ENCODE measurements around the gene RIT2. TPM values are rescaled to one million over a fixed set of nuclear protein-coding genes. Genes with fewer than 3 reads are reported as not detected.

Gene RIT2
- total and polyA plus RNA-seq, 11 donors, result not detected

- Histone ChIP-seq H3K4me3 (no peak overlapping the region), H3K9me3 (no peaks in the 10 kb centered on the region), H3K4me1 (no peaks in the 10 kb centered on the region), H3K27ac (no peak overlapping the region), H3K36me3 (no peaks in the 10 kb centered on the region), H3K27me3 (no peaks in the 10 kb centered on the region)
- TF ChIP-seq POLR2A (IDR thresholded peaks at IDR 0.05), result no peak
- DNase-seq (peak in 1 of 5 donors; percentile 51), ATAC-seq (peak in 1 of 4 donors; percentile 34)
- intact Hi-C loops (cut with DNase I), result no loop called here
- WGBS, 4 donors, result 82 to 95% (median 89%) methylated on average over 13 to 21 of the region's 21 CpGs
These were observed 23.9 kb upstream of the RIT2 start for GRCh38 chr18:43139288-43139946.

DNA sequence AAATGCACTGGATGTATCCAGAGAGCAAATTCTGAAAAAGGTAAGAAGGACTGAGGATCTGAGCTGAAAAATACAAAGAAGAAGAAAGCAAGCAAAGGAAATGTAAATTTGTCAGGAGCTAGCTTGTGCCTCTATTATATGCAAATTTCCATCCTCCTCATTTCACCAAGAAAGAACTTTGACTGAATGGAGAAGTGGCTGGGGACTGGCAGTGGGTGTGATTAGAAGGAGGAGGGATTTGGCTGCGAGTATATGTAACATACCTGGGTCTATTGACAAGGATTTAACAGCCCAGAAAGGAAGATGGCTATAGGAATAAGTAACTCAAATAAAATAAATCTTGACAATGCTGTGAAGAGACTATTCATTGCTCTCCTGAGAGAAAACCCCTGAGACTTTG, 19.4 kb upstream of the RIT2 start:
- Histone ChIP-seq H3K4me3 (no peak overlapping the region), H3K4me1 (no peaks in the 10 kb centered on the region), H3K27me3 (no peaks in the 10 kb centered on the region), H3K36me3 (no peaks in the 10 kb centered on the region), H3K9me3 (no peaks in the 10 kb centered on the region), H3K27ac (no peak overlapping the region)
- ATAC-seq, result no peak
- WGBS, 4 donors, result 69 to 86% (median 79%) methylated on average over 1 of the region's 1 CpG
- no peak for DNase-seq
- TF ChIP-seq POLR2A (IDR thresholded peaks at IDR 0.05), result no peak
- TF ChIP-seq, protein P1, sequence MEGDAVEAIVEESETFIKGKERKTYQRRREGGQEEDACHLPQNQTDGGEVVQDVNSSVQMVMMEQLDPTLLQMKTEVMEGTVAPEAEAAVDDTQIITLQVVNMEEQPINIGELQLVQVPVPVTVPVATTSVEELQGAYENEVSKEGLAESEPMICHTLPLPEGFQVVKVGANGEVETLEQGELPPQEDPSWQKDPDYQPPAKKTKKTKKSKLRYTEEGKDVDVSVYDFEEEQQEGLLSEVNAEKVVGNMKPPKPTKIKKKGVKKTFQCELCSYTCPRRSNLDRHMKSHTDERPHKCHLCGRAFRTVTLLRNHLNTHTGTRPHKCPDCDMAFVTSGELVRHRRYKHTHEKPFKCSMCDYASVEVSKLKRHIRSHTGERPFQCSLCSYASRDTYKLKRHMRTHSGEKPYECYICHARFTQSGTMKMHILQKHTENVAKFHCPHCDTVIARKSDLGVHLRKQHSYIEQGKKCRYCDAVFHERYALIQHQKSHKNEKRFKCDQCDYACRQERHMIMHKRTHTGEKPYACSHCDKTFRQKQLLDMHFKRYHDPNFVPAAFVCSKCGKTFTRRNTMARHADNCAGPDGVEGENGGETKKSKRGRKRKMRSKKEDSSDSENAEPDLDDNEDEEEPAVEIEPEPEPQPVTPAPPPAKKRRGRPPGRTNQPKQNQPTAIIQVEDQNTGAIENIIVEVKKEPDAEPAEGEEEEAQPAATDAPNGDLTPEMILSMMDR (IDR thresholded peaks at IDR 0.05), result no peak
- intact Hi-C loops (cut with DNase I), result no loop called here

DNA sequence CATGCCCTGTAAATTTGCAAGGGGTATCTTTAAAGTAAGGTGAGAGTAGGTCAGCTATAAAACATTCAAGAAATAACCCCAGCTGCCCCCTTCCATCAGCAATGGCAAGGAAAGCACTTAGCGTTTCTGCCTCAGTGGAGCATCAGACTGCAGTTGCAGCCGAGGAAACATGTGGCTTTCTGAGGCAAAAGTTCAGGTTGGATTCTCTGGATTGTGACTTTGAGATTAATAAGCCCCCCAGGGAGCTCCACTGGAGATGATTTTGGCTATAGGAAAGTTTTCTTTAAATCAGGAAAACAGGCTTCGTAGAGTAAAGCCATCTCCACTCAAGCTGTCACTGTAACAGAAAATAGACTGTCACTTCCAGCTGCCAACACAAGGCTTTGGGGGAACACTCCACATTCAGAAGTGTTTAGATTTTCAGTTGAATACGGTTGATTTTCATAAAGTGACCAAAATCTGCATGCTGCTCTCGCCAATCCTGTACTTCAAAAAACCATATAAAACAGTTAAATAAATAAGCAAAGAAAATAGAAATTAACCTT, 15.3 kb upstream of the RIT2 start:
- DNase-seq (no peak), ATAC-seq (no peak)
- intact Hi-C loops (cut with DNase I), result no loop called here
- Histone ChIP-seq H3K27me3 (no peaks in the 10 kb centered on the region), H3K9me3 (no peaks in the 10 kb centered on the region), H3K36me3 (no peaks in the 10 kb centered on the region), H3K27ac (no peak overlapping the region), H3K4me3 (no peak overlapping the region), H3K4me1 (no peaks in the 10 kb centered on the region)
- TF ChIP-seq, protein P1 (IDR thresholded peaks at IDR 0.05), result no peak
- TF ChIP-seq POLR2A (IDR thresholded peaks at IDR 0.05), result no peak
- 47 to 57% (median 49%) methylated on average over 5 of the region's 5 CpGs for WGBS, 4 donors

- no peaks in the 10 kb centered on the region for H3K9me3 ChIP-seq
- H3K36me3 ChIP-seq, result no peaks in the 10 kb centered on the region
- TF ChIP-seq, protein P1 (IDR thresholded peaks at IDR 0.05), result no peak
- TF ChIP-seq POLR2A (IDR thresholded peaks at IDR 0.05), result no peak
- ATAC-seq (no peak), DNase-seq (no peak)
- peak overlapping the region in 10 of 12 donors; percentile 6 to 52 (median 31) for H3K4me3 ChIP-seq
- no peak overlapping the region for H3K27ac ChIP-seq
- no peaks in the 10 kb centered on the region for H3K4me1 ChIP-seq
- H3K27me3 ChIP-seq, result no peaks in the 10 kb centered on the region
- 63 to 72% (median 71%) methylated on average over 5 of the region's 5 CpGs for WGBS, 4 donors
- intact Hi-C loops (cut with DNase I), result no loop called here
These were observed 14.6 kb upstream of the RIT2 start for GRCh38 chr18:43129946-43130524.

Data from heart left ventricle (tissue), 16 donors.